Caco-2 (cell line): ENCODE measurements around the gene ELF2. TPM values are rescaled to one million over a fixed set of nuclear protein-coding genes. Genes with fewer than 3 reads are reported as not detected.

Experiments
- BruUV-seq: library from RNA; stranded (reverse); fragments of 400-500 nt; replicated peaks from 2 replicates; lab custom pipeline; 2021; lab: Mats Ljungman, UMichigan
- CTCF ChIA-PET: fragments of 300-600 bp; sonication (Branson Sonifier 250); formaldehyde crosslinking; loops from one replicate; lab custom pipeline; 2022; ENCODE audit warnings: antibody characterized with exemption; lab: Charles Lee
- POLR2A ChIA-PET: fragments of 300-600 bp; sonication (Branson Sonifier 250); formaldehyde crosslinking; loops from one replicate; lab custom pipeline; 2022; ENCODE audit warnings: antibody characterized with exemption; lab: Charles Lee
- DNase-seq, 2 experiments: peaks; one replicate each; pipeline versions ENCODE4 v3.0.0 to v3.0.0-alpha.2; 2020 to 2022
- H3K27me3 ChIP-seq: replicated peaks from 2 replicates; pipeline ENCODE4 v1.6.0; 2011; ENCODE audit warnings: low read length; ENCODE audit not compliant: control insufficient read depth, insufficient read depth
- H3K36me3 ChIP-seq: 2 replicates; pipeline ENCODE4 v1.5.1; 2011; ENCODE audit warnings: low read length; ENCODE audit not compliant: control insufficient read depth, insufficient read depth
- H3K4me1 ChIP-seq: fragments of 250-450 bp; sonication (Bioruptor Pico); 2 replicates; pipeline ENCODE4 v1.5.1; 2020; ENCODE audit warnings: mild to moderate bottlenecking
- H3K4me3 ChIP-seq: 2 replicates; pipeline ENCODE4 v1.5.1; 2011; ENCODE audit warnings: low read depth, mild to moderate bottlenecking, control low read depth, low read length
- H3K9me3 ChIP-seq: fragments of 250-450 bp; sonication (Bioruptor Pico); 2 replicates; pipeline ENCODE4 v1.5.1; 2020; ENCODE audit warnings: mild to moderate bottlenecking, moderate library complexity
- H3K27ac Mint-ChIP-seq: one replicate; pipeline ENCODE4 v1.8.0; 2022; ENCODE audit warnings: mixed read lengths; ENCODE audit not compliant: unreplicated experiment
- H3K27me3 Mint-ChIP-seq: one replicate; pipeline ENCODE4 v1.8.0; 2022; ENCODE audit warnings: mixed read lengths; ENCODE audit not compliant: insufficient read depth, unreplicated experiment
- H3K36me3 Mint-ChIP-seq: one replicate; pipeline ENCODE4 v1.8.0; 2022; ENCODE audit warnings: mild to moderate bottlenecking, mixed read lengths; ENCODE audit not compliant: insufficient read depth, unreplicated experiment
- H3K4me1 Mint-ChIP-seq: one replicate; pipeline ENCODE4 v1.8.0; 2022; ENCODE audit warnings: low read depth, mixed read lengths; ENCODE audit not compliant: unreplicated experiment
- H3K4me3 Mint-ChIP-seq: one replicate; pipeline ENCODE4 v1.8.0; 2022; ENCODE audit warnings: mild to moderate bottlenecking, moderate library complexity, mixed read lengths; ENCODE audit not compliant: unreplicated experiment
- H3K9me3 Mint-ChIP-seq: one replicate; pipeline ENCODE4 v1.8.0; 2022; ENCODE audit warnings: mixed read lengths; ENCODE audit not compliant: unreplicated experiment
- intact Hi-C: fragments of 100-400 bp; cut with micrococcal nuclease; formaldehyde crosslinking; loops from one replicate; pipeline ENCODE4 v1.10.0; 2022; ENCODE audit not compliant: unreplicated experiment
- total RNA-seq: library from RNA; stranded (reverse); gene quantifications from 2 replicates; pipeline ENCODE4 v1.2.3, GENCODE V29; 2022
- TF ChIP-seq, protein P1 (sequence below), 2 experiments: fragments of 200-600 bp in 1 of 2; IDR thresholded peaks; 1 replicate in 1 of 2; 2 replicates in 1 of 2; pipeline versions ENCODE4 v1.5.1 to v1.8.0; 2011 to 2022; ENCODE audit warnings: antibody characterized with exemption in 1 of 2, control low read depth in 1 of 2, inconsistent platforms in 1 of 2, low read depth in 1 of 2, low read length in 1 of 2, mild to moderate bottlenecking in 1 of 2, moderate library complexity in 1 of 2; ENCODE audit not compliant: insufficient read depth in 1 of 2, severe bottlenecking in 1 of 2, unreplicated experiment in 1 of 2

ELF2 gene
- total RNA-seq, 1 experiment from 2014 or later: 53.2 TPM

- H3K36me3 ChIP-seq: no peaks in the 10 kb centered on the region
- BruUV-seq: no TSS peak
- H3K36me3 Mint-ChIP-seq: peaks cover 6% of the 10 kb centered on the region
- no peaks in the 10 kb centered on the region for H3K9me3 ChIP-seq
- H3K27me3 Mint-ChIP-seq: no peaks in the 10 kb centered on the region
- DNase-seq: peak in 1 of 2 experiments; percentile 21
- H3K4me1 ChIP-seq: peaks cover 73% of the 10 kb centered on the region
- H3K4me1 Mint-ChIP-seq: peaks cover 54% of the 10 kb centered on the region
- no peaks in the 10 kb centered on the region for H3K9me3 Mint-ChIP-seq
- intact Hi-C loops: loop anchor here (1.0 kb wide), 2 partner anchors 12 to 28 kb away; no protein-coding TSS in a partner anchor
- H3K27me3 ChIP-seq: no peaks in the 10 kb centered on the region
- H3K27ac Mint-ChIP-seq: peak overlapping the region; percentile 90
- POLR2A ChIA-PET: interaction anchor here (0.6 to 3.4 kb wide), 7 partner anchors 13 to 206 kb away, joined by 3 to 40 read pairs (median 4); partner anchors contain the start of genes ELF2 and NOCT
- peak overlapping the region; percentile 65 for H3K4me3 Mint-ChIP-seq
- no peak overlapping the region for H3K4me3 ChIP-seq
- CTCF ChIA-PET: interaction anchor here (0.9 to 2.9 kb wide), 5 partner anchors 12 to 141 kb away, joined by 3 to 24 read pairs (median 6); partner anchors contain the start of gene ELF2
- TF ChIP-seq, protein P1, sequence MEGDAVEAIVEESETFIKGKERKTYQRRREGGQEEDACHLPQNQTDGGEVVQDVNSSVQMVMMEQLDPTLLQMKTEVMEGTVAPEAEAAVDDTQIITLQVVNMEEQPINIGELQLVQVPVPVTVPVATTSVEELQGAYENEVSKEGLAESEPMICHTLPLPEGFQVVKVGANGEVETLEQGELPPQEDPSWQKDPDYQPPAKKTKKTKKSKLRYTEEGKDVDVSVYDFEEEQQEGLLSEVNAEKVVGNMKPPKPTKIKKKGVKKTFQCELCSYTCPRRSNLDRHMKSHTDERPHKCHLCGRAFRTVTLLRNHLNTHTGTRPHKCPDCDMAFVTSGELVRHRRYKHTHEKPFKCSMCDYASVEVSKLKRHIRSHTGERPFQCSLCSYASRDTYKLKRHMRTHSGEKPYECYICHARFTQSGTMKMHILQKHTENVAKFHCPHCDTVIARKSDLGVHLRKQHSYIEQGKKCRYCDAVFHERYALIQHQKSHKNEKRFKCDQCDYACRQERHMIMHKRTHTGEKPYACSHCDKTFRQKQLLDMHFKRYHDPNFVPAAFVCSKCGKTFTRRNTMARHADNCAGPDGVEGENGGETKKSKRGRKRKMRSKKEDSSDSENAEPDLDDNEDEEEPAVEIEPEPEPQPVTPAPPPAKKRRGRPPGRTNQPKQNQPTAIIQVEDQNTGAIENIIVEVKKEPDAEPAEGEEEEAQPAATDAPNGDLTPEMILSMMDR (IDR thresholded peaks at IDR 0.05; ENCODE audit: insufficient read depth in 1 of 2, low read depth in 1 of 2, low read length in 1 of 2, severe bottlenecking in 1 of 2, unreplicated experiment in 1 of 2): no peak
Observed at GRCh38 chr4:139154952-139155557, 22.0 kb downstream of the ELF2 start.

- peak overlapping the region; percentile 65 for H3K4me3 Mint-ChIP-seq
Observed at GRCh38 chr4:139154538-139154937, 22.5 kb downstream of the ELF2 start.

GRCh38 chr4:139154134-139154421 lies 22.9 kb downstream of the ELF2 start:
- H3K4me3 ChIP-seq: no peak overlapping the region
- BruUV-seq: TSS peak; percentile 84
- H3K9me3 ChIP-seq: no peaks in the 10 kb centered on the region
- TF ChIP-seq, protein P1 (IDR thresholded peaks at IDR 0.05; ENCODE audit: insufficient read depth in 1 of 2, low read depth in 1 of 2, low read length in 1 of 2, severe bottlenecking in 1 of 2, unreplicated experiment in 1 of 2): no peak
- H3K4me1 ChIP-seq: peaks cover 65% of the 10 kb centered on the region
- peak overlapping the region; percentile 90 for H3K27ac Mint-ChIP-seq
- POLR2A ChIA-PET: interaction anchor here (0.7 to 3.4 kb wide), 6 partner anchors 14 to 147 kb away, joined by 3 to 40 read pairs (median 4); partner anchors contain the start of genes ELF2 and NOCT
- intact Hi-C loops: loop anchor here (1.0 kb wide), 2 partner anchors 13 to 27 kb away; no protein-coding TSS in a partner anchor
- no peak for DNase-seq
- H3K36me3 ChIP-seq: no peaks in the 10 kb centered on the region
- peaks cover 6% of the 10 kb centered on the region for H3K36me3 Mint-ChIP-seq
- H3K9me3 Mint-ChIP-seq: no peaks in the 10 kb centered on the region
- H3K27me3 ChIP-seq: no peaks in the 10 kb centered on the region
- CTCF ChIA-PET: interaction anchor here (0.9 to 2.9 kb wide), 6 partner anchors 13 to 142 kb away, joined by 3 to 24 read pairs (median 5); partner anchors contain the start of gene ELF2
- peak overlapping the region; percentile 32 for H3K4me3 Mint-ChIP-seq
- H3K4me1 Mint-ChIP-seq: peaks cover 44% of the 10 kb centered on the region
- H3K27me3 Mint-ChIP-seq: no peaks in the 10 kb centered on the region

More at GRCh38 chr4:139154538-139154937, 22.5 kb downstream of the ELF2 start:
- Mint-ChIP-seq H3K9me3 (no peaks in the 10 kb centered on the region), H3K4me1 (peaks cover 49% of the 10 kb centered on the region), H3K36me3 (peaks cover 6% of the 10 kb centered on the region), H3K27me3 (no peaks in the 10 kb centered on the region), H3K27ac (peak overlapping the region; percentile 90)
- H3K9me3 ChIP-seq: no peaks in the 10 kb centered on the region
- intact Hi-C loops: loop anchor here (1.0 kb wide), 2 partner anchors 13 to 27 kb away; no protein-coding TSS in a partner anchor
- H3K36me3 ChIP-seq: no peaks in the 10 kb centered on the region
- ChIA-PET POLR2A (interaction anchor here (0.6 to 3.4 kb wide), 9 partner anchors 13 to 205 kb away, joined by 3 to 40 read pairs (median 4); partner anchors contain the start of genes ELF2 and NOCT), CTCF (interaction anchor here (0.9 to 2.9 kb wide), 6 partner anchors 13 to 141 kb away, joined by 3 to 24 read pairs (median 5); partner anchors contain the start of gene ELF2)
- DNase-seq: peak; percentile 66 to 73
- TF ChIP-seq, protein P1 (IDR thresholded peaks at IDR 0.05; ENCODE audit: insufficient read depth in 1 of 2, low read depth in 1 of 2, low read length in 1 of 2, severe bottlenecking in 1 of 2, unreplicated experiment in 1 of 2): no peak
- no peak overlapping the region for H3K4me3 ChIP-seq
- peaks cover 68% of the 10 kb centered on the region for H3K4me1 ChIP-seq
- BruUV-seq: no TSS peak
- H3K27me3 ChIP-seq: no peaks in the 10 kb centered on the region
